Neural cell (in vitro differentiated cells): ENCODE measurements around the gene FRY. TPM values are rescaled to one million over a fixed set of nuclear protein-coding genes. Genes with fewer than 3 reads are reported as not detected.

ENCODE experiments used
- H2AFZ ChIP-seq: fragments of 200-600, 300-800 bp; sonication (generic), shearing (Covaris generic); 2 replicates; pipeline ENCODE4 v1.6.0; 2014; ENCODE audit warnings: low read depth, mild to moderate bottlenecking, antibody characterized with exemption, low read length, moderate library complexity
- H3F3A ChIP-seq: fragments of 200-600 bp; shearing (Covaris generic); 2 replicates; pipeline ENCODE4 v1.6.1; 2016; ENCODE audit warnings: mild to moderate bottlenecking, moderate library complexity, mixed read lengths, antibody characterized with exemption, low read length; ENCODE audit not compliant: insufficient read depth, poor library complexity, severe bottlenecking
- H3K27ac ChIP-seq: fragments of 200-600, 300-800 bp; sonication (generic), shearing (Covaris generic); 2 replicates; pipeline ENCODE4 v1.5.1; 2014; ENCODE audit warnings: mild to moderate bottlenecking, low read length, moderate library complexity
- H3K27me3 ChIP-seq: fragments of 300-800, 200-600 bp; sonication (generic), shearing (Covaris generic); 2 replicates; pipeline ENCODE4 v1.6.0; 2014; ENCODE audit warnings: mild to moderate bottlenecking, low read depth, low read length, moderate library complexity; ENCODE audit not compliant: insufficient read depth
- H3K36me3 ChIP-seq: fragments of 300-800, 200-600 bp; sonication (generic), shearing (Covaris generic); 2 replicates; pipeline ENCODE4 v1.5.1; 2014; ENCODE audit warnings: mild to moderate bottlenecking, antibody characterized with exemption, low read length, moderate library complexity; ENCODE audit not compliant: insufficient read depth
- H3K4me2 ChIP-seq: fragments of 300-800, 200-600 bp; sonication (generic), shearing (Covaris generic); 2 replicates; pipeline ENCODE4 v1.6.0; 2014; ENCODE audit warnings: mild to moderate bottlenecking, low read length
- H3K4me3 ChIP-seq: fragments of 300-800, 200-600 bp; sonication (generic), shearing (Covaris generic); 2 replicates; pipeline ENCODE4 v1.5.1; 2014; ENCODE audit warnings: mild to moderate bottlenecking, low read length, moderate library complexity
- H3K79me2 ChIP-seq: fragments of 200-600 bp; shearing (Covaris generic); replicated peaks from 2 replicates; pipeline ENCODE4 v1.6.0; 2014; ENCODE audit warnings: mild to moderate bottlenecking, low read length, moderate library complexity; ENCODE audit not compliant: insufficient read depth
- H3K9ac ChIP-seq: fragments of 300-800, 200-600 bp; sonication (generic), shearing (Covaris generic); 2 replicates; pipeline ENCODE4 v1.6.1; 2016; ENCODE audit warnings: mild to moderate bottlenecking, low read length, mixed read lengths
- H3K9me2 ChIP-seq: fragments of 200-600 bp; shearing (Covaris generic); 2 replicates; pipeline ENCODE4 v1.6.1; 2016; ENCODE audit warnings: mild to moderate bottlenecking, low read length, mixed read lengths; ENCODE audit not compliant: insufficient read depth
- H3K9me3 ChIP-seq: fragments of 200-600, 300-800 bp; sonication (generic), shearing (Covaris generic); 2 replicates; pipeline ENCODE4 v1.6.1; 2016; ENCODE audit warnings: mild to moderate bottlenecking, mixed run types, low read length, moderate library complexity, mixed read lengths
- H4K20me1 ChIP-seq: fragments of 200-600 bp; shearing (Covaris generic); 2 replicates; pipeline ENCODE4 v1.6.1; 2016; ENCODE audit warnings: mild to moderate bottlenecking, mixed run types; ENCODE audit not compliant: insufficient read depth
- EP300 ChIP-seq: fragments of 450-650 bp; conservative IDR thresholded peaks from 2 replicates; pipeline ENCODE4 v1.6.1; 2014; ENCODE audit warnings: antibody characterized with exemption, mild to moderate bottlenecking, moderate library complexity; ENCODE audit not compliant: poor library complexity, severe bottlenecking
- EZH2 ChIP-seq: fragments of 200-600, 300-800 bp; shearing (Covaris generic), sonication (generic); IDR thresholded peaks from 2 replicates; pipeline ENCODE4 v1.6.1; 2014; ENCODE audit warnings: antibody characterized with exemption, low read length, borderline replicate concordance, mild to moderate bottlenecking; ENCODE audit not compliant: insufficient read depth, poor library complexity, severe bottlenecking
- MXI1 ChIP-seq: fragments of 450-650 bp; conservative IDR thresholded peaks from 2 replicates; pipeline ENCODE4 v1.6.1; 2014; ENCODE audit warnings: antibody characterized with exemption, mild to moderate bottlenecking; ENCODE audit not compliant: poor library complexity, severe bottlenecking
- POLR2AphosphoS5 ChIP-seq: IDR thresholded peaks from 2 replicates; pipeline ENCODE4 v1.6.1; 2012
- RAD21 ChIP-seq: fragments of 450-650 bp; conservative IDR thresholded peaks from 2 replicates; pipeline ENCODE4 v1.6.1; 2014; ENCODE audit warnings: antibody characterized with exemption, mild to moderate bottlenecking, moderate library complexity
- SMC3 ChIP-seq: fragments of 450-650 bp; conservative IDR thresholded peaks from 2 replicates; pipeline ENCODE4 v1.6.1; 2014; ENCODE audit warnings: antibody characterized with exemption, mild to moderate bottlenecking, moderate library complexity; ENCODE audit not compliant: poor library complexity
- TAF1 ChIP-seq: IDR thresholded peaks from 2 replicates; pipeline ENCODE4 v1.6.1; 2012; ENCODE audit warnings: low read depth
- polyA plus RNA-seq: library from polyadenylated mRNA; depleted of rRNA; stranded (reverse); fragments of >200 nt; gene quantifications from 2 replicates; pipeline ENCODE4 v1.2.3, GENCODE V29; 2014
- TF ChIP-seq, protein P1 (sequence below): fragments of 450-650 bp; IDR thresholded peaks from 2 replicates; pipeline ENCODE4 v1.5.1; 2014; ENCODE audit warnings: antibody characterized with exemption, mild to moderate bottlenecking, moderate library complexity; ENCODE audit not compliant: poor library complexity, severe bottlenecking
- TF ChIP-seq, protein P2 (sequence below): IDR thresholded peaks from 2 replicates; pipeline ENCODE4 v1.6.1; 2012; ENCODE audit warnings: borderline replicate concordance

Gene FRY
- polyA plus RNA-seq, 1 donor from 2014 or later, result 49.3 TPM

DNA sequence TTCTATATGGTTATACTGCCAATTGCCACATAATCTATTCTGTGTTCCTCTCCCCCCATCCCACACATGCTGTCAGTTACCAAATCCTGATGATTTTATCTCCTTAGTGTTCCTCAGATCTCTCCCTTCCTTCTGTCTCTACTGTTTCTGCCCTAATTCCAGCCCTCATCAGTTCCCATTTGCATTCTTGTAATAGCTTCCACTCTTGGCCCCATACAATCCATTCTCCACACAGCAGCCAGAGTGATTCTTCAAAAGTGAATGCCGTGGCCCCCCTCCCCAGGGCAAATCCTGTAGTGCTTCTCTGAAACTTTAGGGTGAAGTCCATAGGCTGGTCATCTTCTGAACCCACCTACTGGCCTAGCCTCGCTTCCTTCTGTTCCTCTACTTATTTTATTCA lies 169.2 kb downstream of the FRY start:
- H3F3A ChIP-seq, result no peaks in the 10 kb centered on the region
- H3K4me2 ChIP-seq, result no peak overlapping the region
- H4K20me1 ChIP-seq, result no peaks in the 10 kb centered on the region
- H3K4me3 ChIP-seq, result no peak overlapping the region
- no peak overlapping the region for H2AFZ ChIP-seq
- no peak overlapping the region for H3K27ac ChIP-seq
- H3K27me3 ChIP-seq, result no peaks in the 10 kb centered on the region
- TF ChIP-seq MXI1, result no peak
- TF ChIP-seq, protein P1, sequence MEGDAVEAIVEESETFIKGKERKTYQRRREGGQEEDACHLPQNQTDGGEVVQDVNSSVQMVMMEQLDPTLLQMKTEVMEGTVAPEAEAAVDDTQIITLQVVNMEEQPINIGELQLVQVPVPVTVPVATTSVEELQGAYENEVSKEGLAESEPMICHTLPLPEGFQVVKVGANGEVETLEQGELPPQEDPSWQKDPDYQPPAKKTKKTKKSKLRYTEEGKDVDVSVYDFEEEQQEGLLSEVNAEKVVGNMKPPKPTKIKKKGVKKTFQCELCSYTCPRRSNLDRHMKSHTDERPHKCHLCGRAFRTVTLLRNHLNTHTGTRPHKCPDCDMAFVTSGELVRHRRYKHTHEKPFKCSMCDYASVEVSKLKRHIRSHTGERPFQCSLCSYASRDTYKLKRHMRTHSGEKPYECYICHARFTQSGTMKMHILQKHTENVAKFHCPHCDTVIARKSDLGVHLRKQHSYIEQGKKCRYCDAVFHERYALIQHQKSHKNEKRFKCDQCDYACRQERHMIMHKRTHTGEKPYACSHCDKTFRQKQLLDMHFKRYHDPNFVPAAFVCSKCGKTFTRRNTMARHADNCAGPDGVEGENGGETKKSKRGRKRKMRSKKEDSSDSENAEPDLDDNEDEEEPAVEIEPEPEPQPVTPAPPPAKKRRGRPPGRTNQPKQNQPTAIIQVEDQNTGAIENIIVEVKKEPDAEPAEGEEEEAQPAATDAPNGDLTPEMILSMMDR, result no peak
- no peak for TF ChIP-seq POLR2AphosphoS5
- no peak for TF ChIP-seq SMC3
- no peak for TF ChIP-seq TAF1
- TF ChIP-seq EP300, result no peak
- TF ChIP-seq, protein P2, sequence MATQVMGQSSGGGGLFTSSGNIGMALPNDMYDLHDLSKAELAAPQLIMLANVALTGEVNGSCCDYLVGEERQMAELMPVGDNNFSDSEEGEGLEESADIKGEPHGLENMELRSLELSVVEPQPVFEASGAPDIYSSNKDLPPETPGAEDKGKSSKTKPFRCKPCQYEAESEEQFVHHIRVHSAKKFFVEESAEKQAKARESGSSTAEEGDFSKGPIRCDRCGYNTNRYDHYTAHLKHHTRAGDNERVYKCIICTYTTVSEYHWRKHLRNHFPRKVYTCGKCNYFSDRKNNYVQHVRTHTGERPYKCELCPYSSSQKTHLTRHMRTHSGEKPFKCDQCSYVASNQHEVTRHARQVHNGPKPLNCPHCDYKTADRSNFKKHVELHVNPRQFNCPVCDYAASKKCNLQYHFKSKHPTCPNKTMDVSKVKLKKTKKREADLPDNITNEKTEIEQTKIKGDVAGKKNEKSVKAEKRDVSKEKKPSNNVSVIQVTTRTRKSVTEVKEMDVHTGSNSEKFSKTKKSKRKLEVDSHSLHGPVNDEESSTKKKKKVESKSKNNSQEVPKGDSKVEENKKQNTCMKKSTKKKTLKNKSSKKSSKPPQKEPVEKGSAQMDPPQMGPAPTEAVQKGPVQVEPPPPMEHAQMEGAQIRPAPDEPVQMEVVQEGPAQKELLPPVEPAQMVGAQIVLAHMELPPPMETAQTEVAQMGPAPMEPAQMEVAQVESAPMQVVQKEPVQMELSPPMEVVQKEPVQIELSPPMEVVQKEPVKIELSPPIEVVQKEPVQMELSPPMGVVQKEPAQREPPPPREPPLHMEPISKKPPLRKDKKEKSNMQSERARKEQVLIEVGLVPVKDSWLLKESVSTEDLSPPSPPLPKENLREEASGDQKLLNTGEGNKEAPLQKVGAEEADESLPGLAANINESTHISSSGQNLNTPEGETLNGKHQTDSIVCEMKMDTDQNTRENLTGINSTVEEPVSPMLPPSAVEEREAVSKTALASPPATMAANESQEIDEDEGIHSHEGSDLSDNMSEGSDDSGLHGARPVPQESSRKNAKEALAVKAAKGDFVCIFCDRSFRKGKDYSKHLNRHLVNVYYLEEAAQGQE, result no peak
- no peak for TF ChIP-seq EZH2
- no peak for TF ChIP-seq RAD21
- peaks cover 12% of the 10 kb centered on the region for H3K36me3 ChIP-seq
- no peaks in the 10 kb centered on the region for H3K9me2 ChIP-seq
- no peaks in the 10 kb centered on the region for H3K79me2 ChIP-seq
- H3K9ac ChIP-seq, result no peak overlapping the region
- no peaks in the 10 kb centered on the region for H3K9me3 ChIP-seq

- Histone ChIP-seq H3K9me2 (no peaks in the 10 kb centered on the region), H3K9me3 (no peaks in the 10 kb centered on the region), H2AFZ (no peak overlapping the region), H3K27ac (no peak overlapping the region), H3K79me2 (no peaks in the 10 kb centered on the region), H4K20me1 (no peaks in the 10 kb centered on the region), H3K27me3 (no peaks in the 10 kb centered on the region), H3K36me3 (peaks cover 9% of the 10 kb centered on the region), H3F3A (no peaks in the 10 kb centered on the region), H3K9ac (no peak overlapping the region), H3K4me2 (no peak overlapping the region), H3K4me3 (no peak overlapping the region)
- TF ChIP-seq EZH2, result no peak
These were observed 170.2 kb downstream of the FRY start for GRCh38 chr13:32201809-32202208.

- Histone ChIP-seq H3K4me2 (no peak overlapping the region), H2AFZ (no peak overlapping the region), H4K20me1 (no peaks in the 10 kb centered on the region), H3K9me2 (no peaks in the 10 kb centered on the region), H3K4me3 (no peak overlapping the region), H3K9me3 (no peaks in the 10 kb centered on the region), H3F3A (no peaks in the 10 kb centered on the region), H3K36me3 (peaks cover 9% of the 10 kb centered on the region), H3K79me2 (no peaks in the 10 kb centered on the region), H3K27me3 (no peaks in the 10 kb centered on the region), H3K27ac (no peak overlapping the region), H3K9ac (no peak overlapping the region)
- no peak for TF ChIP-seq MXI1
These were observed 170.7 kb downstream of the FRY start for GRCh38 chr13:32202268-32202667.
